Neural progenitor cell (in vitro differentiated cells): Measurements from ENCODE around the gene OFD1. TPM values are rescaled to one million over a fixed set of nuclear protein-coding genes. Genes with fewer than 3 reads are reported as not detected.

Experiments used
- DNase-seq: peaks from one replicate; pipeline ENCODE4 v3.0.0-alpha.2; 2016; ENCODE audit warnings: low spot score
- H2AFZ ChIP-seq: fragments of 200-600 bp; sonication (generic); replicated peaks from 2 replicates; pipeline ENCODE4 v1.6.1; 2016; ENCODE audit warnings: antibody characterized with exemption
- H3F3A ChIP-seq: fragments of 200-600 bp; sonication (generic); 2 replicates; pipeline ENCODE4 v1.6.1; 2016; ENCODE audit warnings: antibody characterized with exemption, low read depth
- H3K27ac ChIP-seq: fragments of 200-600 bp; sonication (generic); 2 replicates; pipeline ENCODE4 v1.5.1; 2016; ENCODE audit warnings: mild to moderate bottlenecking
- H3K27me3 ChIP-seq: fragments of 200-600 bp; sonication (generic); 2 replicates; pipeline ENCODE4 v1.6.1; 2016; ENCODE audit warnings: mild to moderate bottlenecking, moderate library complexity
- H3K36me3 ChIP-seq: fragments of 200-600 bp; sonication (generic); 2 replicates; pipeline ENCODE4 v1.5.1; 2016
- H3K4me1 ChIP-seq: fragments of 200-600 bp; sonication (generic); 2 replicates; pipeline ENCODE4 v1.6.1; 2016; ENCODE audit warnings: mixed run types
- H3K4me2 ChIP-seq: fragments of 200-600 bp; sonication (generic); 2 replicates; pipeline ENCODE4 v1.6.1; 2016
- H3K4me3 ChIP-seq: fragments of 200-600 bp; sonication (generic); 2 replicates; pipeline ENCODE4 v1.5.1; 2016
- H3K79me2 ChIP-seq: fragments of 200-600 bp; sonication (generic); 2 replicates; pipeline ENCODE4 v1.6.1; 2016; ENCODE audit warnings: low read depth
- H3K9ac ChIP-seq: fragments of 200-600 bp; sonication (generic); 2 replicates; pipeline ENCODE4 v1.6.1; 2016
- H3K9me3 ChIP-seq: fragments of 200-600 bp; sonication (generic); 2 replicates; pipeline ENCODE4 v1.5.1; 2016; ENCODE audit warnings: low read depth
- H4K20me1 ChIP-seq: fragments of 200-600 bp; sonication (generic); 2 replicates; pipeline ENCODE4 v1.6.1; 2016; ENCODE audit warnings: low read depth
- H3K27ac Mint-ChIP-seq: 3 replicates; pipeline ENCODE4 v1.8.0; 2021; ENCODE audit warnings: mixed read lengths
- H3K27me3 Mint-ChIP-seq: 2 replicates; pipeline ENCODE4 v1.8.0; 2022; ENCODE audit warnings: low read depth, mild to moderate bottlenecking, inconsistent platforms, moderate library complexity, mixed read lengths; ENCODE audit not compliant: insufficient read depth
- H3K36me3 Mint-ChIP-seq: 3 replicates; pipeline ENCODE4 v1.8.0; 2021; ENCODE audit warnings: mixed read lengths
- H3K4me1 Mint-ChIP-seq: 3 replicates; pipeline ENCODE4 v1.8.0; 2021; ENCODE audit warnings: mixed read lengths
- H3K4me3 Mint-ChIP-seq: 3 replicates; pipeline ENCODE4 v1.8.0; 2021; ENCODE audit warnings: mild to moderate bottlenecking, moderate library complexity, mixed read lengths
- H3K9me3 Mint-ChIP-seq: 3 replicates; pipeline ENCODE4 v1.8.0; 2020; ENCODE audit warnings: mixed read lengths
- EZH2 ChIP-seq: fragments of 200-600 bp; sonication (generic); IDR thresholded peaks from 2 replicates; pipeline ENCODE4 v1.6.1; 2017; ENCODE audit warnings: antibody characterized with exemption, mild to moderate bottlenecking, moderate library complexity
- EZH2phosphoT487 ChIP-seq: fragments of 200-600 bp; sonication (generic); IDR thresholded peaks from 2 replicates; pipeline ENCODE4 v1.6.1; 2017; ENCODE audit warnings: antibody characterized with exemption
- total RNA-seq: library from RNA; depleted of rRNA; stranded (reverse); fragments of >200 nt; gene quantifications from 2 replicates; pipeline ENCODE4 v1.2.3, GENCODE V29; 2015; ENCODE audit warnings: low replicate concordance
- TF ChIP-seq, protein P1 (sequence below): fragments of 200-600 bp; sonication (generic); IDR thresholded peaks from 2 replicates; pipeline ENCODE4 v1.5.1; 2017; ENCODE audit warnings: antibody characterized with exemption, mild to moderate bottlenecking

Gene OFD1
- total RNA-seq, 1 donor from 2014 or later, result 36.0 TPM

DNA sequence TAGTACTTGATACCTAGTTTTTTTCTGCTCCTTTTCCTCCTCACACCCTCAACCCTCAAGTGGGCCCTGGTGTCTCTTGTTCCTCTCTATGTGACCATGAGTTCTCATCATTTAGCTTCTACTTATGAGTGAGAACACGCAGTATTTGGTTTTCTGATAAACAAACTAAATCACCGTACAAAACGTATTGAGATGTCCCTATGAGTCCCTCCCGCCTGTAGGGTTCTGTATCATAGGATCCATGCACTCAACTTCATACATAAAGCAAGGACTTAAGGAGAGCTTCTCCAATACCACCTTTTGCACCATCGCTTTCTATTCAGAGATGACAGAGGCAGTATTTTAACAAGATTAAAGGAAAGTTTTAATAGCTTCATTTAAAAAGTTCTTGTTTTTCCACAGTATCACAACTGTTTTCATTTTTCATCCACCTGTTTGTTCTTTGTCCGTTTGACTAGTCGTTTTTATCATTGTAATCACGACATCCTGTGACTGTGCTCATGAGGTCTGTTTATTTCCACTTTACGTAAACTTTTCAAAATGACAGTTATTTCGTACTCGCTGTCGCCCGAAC, 46.1 kb upstream of the OFD1 start:
- Mint-ChIP-seq H3K4me1 (peaks cover 21% of the 10 kb centered on the region), H3K27ac (no peak overlapping the region), H3K27me3 (no peaks in the 10 kb centered on the region), H3K4me3 (peak overlapping the region; percentile 95), H3K36me3 (peaks cover 1% of the 10 kb centered on the region), H3K9me3 (no peaks in the 10 kb centered on the region)
- H3K27ac ChIP-seq, result no peak overlapping the region
- H3K4me1 ChIP-seq, result peaks cover 4% of the 10 kb centered on the region
- H3F3A ChIP-seq, result no peaks in the 10 kb centered on the region
- no peak overlapping the region for H3K9ac ChIP-seq
- TF ChIP-seq EZH2phosphoT487 (no peak), EZH2 (no peak)
- TF ChIP-seq, protein P1, sequence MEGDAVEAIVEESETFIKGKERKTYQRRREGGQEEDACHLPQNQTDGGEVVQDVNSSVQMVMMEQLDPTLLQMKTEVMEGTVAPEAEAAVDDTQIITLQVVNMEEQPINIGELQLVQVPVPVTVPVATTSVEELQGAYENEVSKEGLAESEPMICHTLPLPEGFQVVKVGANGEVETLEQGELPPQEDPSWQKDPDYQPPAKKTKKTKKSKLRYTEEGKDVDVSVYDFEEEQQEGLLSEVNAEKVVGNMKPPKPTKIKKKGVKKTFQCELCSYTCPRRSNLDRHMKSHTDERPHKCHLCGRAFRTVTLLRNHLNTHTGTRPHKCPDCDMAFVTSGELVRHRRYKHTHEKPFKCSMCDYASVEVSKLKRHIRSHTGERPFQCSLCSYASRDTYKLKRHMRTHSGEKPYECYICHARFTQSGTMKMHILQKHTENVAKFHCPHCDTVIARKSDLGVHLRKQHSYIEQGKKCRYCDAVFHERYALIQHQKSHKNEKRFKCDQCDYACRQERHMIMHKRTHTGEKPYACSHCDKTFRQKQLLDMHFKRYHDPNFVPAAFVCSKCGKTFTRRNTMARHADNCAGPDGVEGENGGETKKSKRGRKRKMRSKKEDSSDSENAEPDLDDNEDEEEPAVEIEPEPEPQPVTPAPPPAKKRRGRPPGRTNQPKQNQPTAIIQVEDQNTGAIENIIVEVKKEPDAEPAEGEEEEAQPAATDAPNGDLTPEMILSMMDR, result no peak
- peaks cover 25% of the 10 kb centered on the region for H4K20me1 ChIP-seq
- peak overlapping the region; percentile 74 for H3K4me3 ChIP-seq
- peaks cover 19% of the 10 kb centered on the region for H3K27me3 ChIP-seq
- H3K4me2 ChIP-seq, result peak overlapping the region; percentile 76
- H3K9me3 ChIP-seq, result no peaks in the 10 kb centered on the region
- H2AFZ ChIP-seq, result peak overlapping the region; percentile 78
- peaks cover 44% of the 10 kb centered on the region for H3K79me2 ChIP-seq
- DNase-seq, result no peak
- no peaks in the 10 kb centered on the region for H3K36me3 ChIP-seq

DNA sequence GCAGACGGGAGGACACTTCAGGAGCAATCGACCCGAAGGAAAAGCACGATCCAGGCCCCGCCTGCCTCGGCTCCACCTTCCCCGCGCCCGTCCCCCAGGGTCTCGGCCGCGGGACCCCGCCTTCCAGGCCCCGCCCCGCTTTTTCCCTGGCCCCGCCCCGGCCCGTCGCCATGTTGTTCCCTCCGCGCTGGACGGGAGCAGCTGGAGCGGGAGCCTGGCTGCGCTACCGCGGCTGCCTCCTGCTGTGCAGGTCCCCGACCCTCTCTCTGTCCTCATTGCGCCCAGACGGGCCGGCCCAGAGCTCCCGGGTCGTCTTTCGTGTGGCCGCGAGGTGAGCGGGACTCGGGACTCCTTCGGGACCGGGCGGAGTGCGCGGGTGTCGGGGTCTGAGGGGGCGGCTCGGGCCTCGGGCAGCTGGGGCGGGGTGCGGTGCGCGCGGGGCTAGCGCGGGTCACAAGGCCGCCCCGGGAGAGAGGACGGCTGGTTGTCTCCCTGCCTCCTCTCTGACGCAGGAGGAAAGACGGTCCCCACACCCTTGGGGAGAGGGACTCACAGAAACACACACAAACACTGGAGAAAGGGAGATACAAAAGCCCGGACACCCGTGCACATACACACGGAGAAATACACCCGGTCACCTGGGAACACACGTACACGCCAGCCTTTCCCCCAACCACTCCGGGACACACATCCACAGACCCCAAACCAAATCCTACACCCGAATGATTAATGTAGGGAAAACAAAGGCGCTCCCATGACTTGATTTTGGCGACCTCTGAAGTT, 45.4 kb upstream of the OFD1 start, which contains the start of gene RAB9A:
RAB9A (plus strand) TSS at position 171 of the 783 bp plus-strand sequence. CDS start 19,619 bp downstream, outside the sequence.
- H3K36me3 Mint-ChIP-seq, result peaks cover 1% of the 10 kb centered on the region
- Histone ChIP-seq H3K79me2 (peaks cover 51% of the 10 kb centered on the region), H3K36me3 (no peaks in the 10 kb centered on the region), H4K20me1 (peaks cover 32% of the 10 kb centered on the region), H3K4me3 (peak within 1 kb of the TSS; percentile 74), H3K4me2 (peak within 1 kb of the TSS; percentile 76), H3K27me3 (peaks cover 19% of the 10 kb centered on the region), H3K27ac (no peak within 1 kb of the TSS), H3K4me1 (peaks cover 9% of the 10 kb centered on the region), H3K9me3 (no peaks in the 10 kb centered on the region), H3K9ac (peak within 1 kb of the TSS; percentile 46), H2AFZ (peak within 1 kb of the TSS; percentile 78), H3F3A (no peaks in the 10 kb centered on the region)
- H3K27me3 Mint-ChIP-seq, result no peaks in the 10 kb centered on the region
- H3K4me1 Mint-ChIP-seq, result peaks cover 25% of the 10 kb centered on the region
- H3K4me3 Mint-ChIP-seq, result peak within 1 kb of the TSS; percentile 95
- H3K27ac Mint-ChIP-seq, result peak within 1 kb of the TSS; percentile 85
- H3K9me3 Mint-ChIP-seq, result no peaks in the 10 kb centered on the region
- DNase-seq, result peak; percentile 86
- TF ChIP-seq EZH2phosphoT487, result no peak
- TF ChIP-seq EZH2, result no peak
- TF ChIP-seq, protein P1, result no peak

DNA sequence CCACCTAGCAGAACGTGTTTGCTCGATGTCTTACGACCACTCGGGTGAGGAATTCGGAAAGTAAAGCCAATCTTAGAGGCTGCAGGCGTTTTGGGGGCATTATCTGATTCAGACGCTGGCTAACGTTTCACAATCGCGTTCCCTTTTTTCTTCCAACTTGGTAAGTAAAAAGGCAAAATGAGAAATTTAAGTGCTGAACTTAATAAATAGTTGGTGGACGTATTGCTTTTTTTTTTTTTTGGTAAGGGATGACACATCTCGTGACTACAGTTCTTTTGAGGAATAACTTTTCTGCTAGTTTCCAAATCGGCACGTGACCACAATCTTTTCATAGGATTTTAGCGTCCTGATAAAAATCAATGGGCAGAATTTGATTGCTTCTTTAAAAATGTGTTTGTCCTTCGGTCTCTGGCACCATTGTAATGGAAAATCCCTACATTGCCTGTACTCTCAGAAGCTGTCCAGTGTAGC, 44.8 kb upstream of the OFD1 start:
- Histone ChIP-seq H3K9me3 (no peaks in the 10 kb centered on the region), H3K27ac (no peak overlapping the region), H3K4me1 (peaks cover 13% of the 10 kb centered on the region), H3K4me2 (peak overlapping the region; percentile 73), H3K4me3 (peak overlapping the region; percentile 74), H3K27me3 (peaks cover 19% of the 10 kb centered on the region), H2AFZ (peak overlapping the region; percentile 23), H3K79me2 (peaks cover 57% of the 10 kb centered on the region), H3K36me3 (no peaks in the 10 kb centered on the region), H4K20me1 (peaks cover 38% of the 10 kb centered on the region), H3K9ac (peak overlapping the region; percentile 46), H3F3A (no peaks in the 10 kb centered on the region)
- Mint-ChIP-seq H3K27me3 (no peaks in the 10 kb centered on the region), H3K4me3 (peak overlapping the region; percentile 95), H3K36me3 (peaks cover 1% of the 10 kb centered on the region), H3K27ac (peak overlapping the region; percentile 85), H3K4me1 (peaks cover 25% of the 10 kb centered on the region), H3K9me3 (no peaks in the 10 kb centered on the region)
- no peak for TF ChIP-seq EZH2
- TF ChIP-seq EZH2phosphoT487, result no peak
- TF ChIP-seq, protein P1, result no peak
- peak; percentile 33 for DNase-seq
